Measurements from ENCODE around the gene ZBTB18. TPM values are rescaled to one million over a fixed set of nuclear protein-coding genes. Genes with fewer than 3 reads are reported as not detected.
"Not testable (repeated sequence)": the region's sequence is repeated elsewhere in the genome, so short reads cannot be mapped to it uniquely, and the experiment has no call there.

ZBTB18 gene
- total RNA-seq: 10 to 100 TPM; 21.4 to 24.0 TPM
- long read RNA-seq, partial matches to known transcripts: 0 of 1 reads
- long read RNA-seq, other reads (novel, unspliced or antisense): 1 of 1 reads

- no peak for DNase-seq
- no peak for ATAC-seq
- intact Hi-C loops (cut with DNase I): loop anchor here in 1 of 2 donors (10.0 kb wide), 1 partner anchor 224 kb away; no protein-coding TSS in a partner anchor
Observed at GRCh38 chr1:244050835-244051444, at the start of gene ZBTB18. ZBTB18 (plus strand) TSS chr1:244051283; CDS start chr1:244051432, 149 bp downstream.

GRCh38 chr1:244002721-244003120 is 48.4 kb upstream of the ZBTB18 start:
- DNase-seq (no peak), ATAC-seq (no peak)
- intact Hi-C loops (cut with DNase I): no loop called here

- DNase-seq (no peak), ATAC-seq (no peak)
- intact Hi-C loops (cut with DNase I): no loop called here
Observed at GRCh38 chr1:244005455-244005854, 45.6 kb upstream of the ZBTB18 start.

- ATAC-seq: no peak
Observed at GRCh38 chr1:244006381-244006901, 44.6 kb upstream of the ZBTB18 start.

GRCh38 chr1:244006961-244007360 is 44.1 kb upstream of the ZBTB18 start:
- no peak for DNase-seq
- intact Hi-C loops (cut with DNase I): no loop called here
- ATAC-seq: no peak

More at GRCh38 chr1:244006381-244006901, 44.6 kb upstream of the ZBTB18 start:
- intact Hi-C loops (cut with DNase I): no loop called here
- no peak for DNase-seq

GRCh38 chr1:244010191-244010590 is 40.9 kb upstream of the ZBTB18 start:
- ATAC-seq (no peak), DNase-seq (no peak)
- intact Hi-C loops (cut with DNase I): no loop called here

- ATAC-seq: no peak
- DNase-seq: no peak
- intact Hi-C loops (cut with DNase I): no loop called here
Observed at GRCh38 chr1:244010703-244011123, 40.4 kb upstream of the ZBTB18 start.

GRCh38 chr1:244011271-244011670 is 39.8 kb upstream of the ZBTB18 start:
- ATAC-seq (peak in 1 of 2 donors; percentile 62), DNase-seq (no peak)
- intact Hi-C loops (cut with DNase I): no loop called here

- DNase-seq (no peak), ATAC-seq (no peak)
- intact Hi-C loops (cut with DNase I): no loop called here
Observed at GRCh38 chr1:244011786-244012185, 39.3 kb upstream of the ZBTB18 start.

- ATAC-seq (peak in 1 of 2 donors; percentile 93), DNase-seq (peak; percentile 56)
- intact Hi-C loops (cut with DNase I): no loop called here
Observed at GRCh38 chr1:244012202-244012601, 38.9 kb upstream of the ZBTB18 start.

GRCh38 chr1:244013100-244013499 is 38.0 kb upstream of the ZBTB18 start:
- ATAC-seq (no peak), DNase-seq (no peak)
- intact Hi-C loops (cut with DNase I): no loop called here

- intact Hi-C loops (cut with DNase I); DNase-seq; ATAC-seq: not testable (repeated sequence)
Observed at GRCh38 chr1:244014862-244015261, 36.2 kb upstream of the ZBTB18 start.

GRCh38 chr1:244019982-244020485 is 31.0 kb upstream of the ZBTB18 start:
- intact Hi-C loops (cut with DNase I): no loop called here
- no peak for DNase-seq
- no peak for ATAC-seq

GRCh38 chr1:244021427-244021826 is 29.7 kb upstream of the ZBTB18 start:
- ATAC-seq: no peak
- no peak for DNase-seq
- intact Hi-C loops (cut with DNase I): no loop called here

GRCh38 chr1:244022311-244022710 is 28.8 kb upstream of the ZBTB18 start:
- DNase-seq: no peak
- ATAC-seq: peak in 1 of 2 donors; percentile 78
- intact Hi-C loops (cut with DNase I): no loop called here

GRCh38 chr1:244022864-244023440 is 28.1 kb upstream of the ZBTB18 start:
- intact Hi-C loops (cut with DNase I): no loop called here
- no peak for DNase-seq
- ATAC-seq: no peak

- ATAC-seq (no peak), DNase-seq (no peak)
- intact Hi-C loops (cut with DNase I): no loop called here
Observed at GRCh38 chr1:244027491-244028145, 23.5 kb upstream of the ZBTB18 start.

GRCh38 chr1:244028701-244029100 is 22.4 kb upstream of the ZBTB18 start:
- intact Hi-C loops (cut with DNase I): no loop called here
- DNase-seq (no peak), ATAC-seq (peak in 1 of 2 donors; percentile 49)

- intact Hi-C loops (cut with DNase I): no loop called here
- no peak for DNase-seq
- ATAC-seq: no peak
Observed at GRCh38 chr1:244029124-244029523, 22.0 kb upstream of the ZBTB18 start.

- intact Hi-C loops (cut with DNase I): no loop called here
- ATAC-seq (no peak), DNase-seq (no peak)
Observed at GRCh38 chr1:244030481-244031040, 20.5 kb upstream of the ZBTB18 start.
